Tibial nerve (tissue), 4 donors: Measurements from ENCODE around the gene FAM222A. TPM values are rescaled to one million over a fixed set of nuclear protein-coding genes. Genes with fewer than 3 reads are reported as not detected.

Experiments used
- DNase-seq, 2 donors: peaks; one replicate each; pipeline ENCODE4 v3.0.0-alpha.2; 2019; ENCODE audit warnings: low spot score in 2 of 2
- H3K27ac ChIP-seq, 4 donors: fragments of 200-600 bp; sonication (generic) in 3 of 4; one replicate each; pipeline ENCODE4 v1.5.1; 2017 to 2019; ENCODE audit warnings: mild to moderate bottlenecking in 1 of 4
- H3K27me3 ChIP-seq, 2 donors: fragments of 200-600 bp; sonication (generic) in 1 of 2; one replicate each; pipeline versions ENCODE4 v1.5.1 to v1.6.0; 2017 to 2019
- H3K36me3 ChIP-seq, 3 donors: fragments of 200-600 bp; sonication (generic); one replicate each; pipeline ENCODE4 v1.5.1; 2018 to 2019
- H3K4me1 ChIP-seq, 4 donors: fragments of 200-600 bp; sonication (generic) in 3 of 4; one replicate each; pipeline ENCODE4 v1.5.1; 2017 to 2019
- H3K4me3 ChIP-seq, 4 donors: fragments of 200-600 bp; sonication (generic) in 3 of 4; one replicate each; pipeline ENCODE4 v1.5.1; 2017 to 2019; ENCODE audit warnings: mild to moderate bottlenecking in 1 of 4, moderate library complexity in 1 of 4
- H3K9me3 ChIP-seq, 4 donors: fragments of 200-600 bp; sonication (generic) in 3 of 4; one replicate each; pipeline ENCODE4 v1.5.1; 2017 to 2019
- EP300 ChIP-seq, 2 donors: sonication (generic); formaldehyde crosslinking; IDR thresholded peaks; one replicate each; pipeline ENCODE4 v1.6.1; 2017; ENCODE audit warnings: antibody characterized with exemption in 2 of 2, mild to moderate bottlenecking in 1 of 2
- POLR2A ChIP-seq, 2 donors: fragments of 450-650 bp; IDR thresholded peaks; one replicate each; pipeline ENCODE4 v1.6.1; 2017; ENCODE audit warnings: antibody characterized with exemption in 2 of 2, mild to moderate bottlenecking in 2 of 2, moderate library complexity in 2 of 2
- WGBS, 2 donors: methylation state at CpG; one replicate each; pipeline ENCODE4 v1.1.5; 2018; 5-methylcytosine and 5-hydroxymethylcytosine counted together
- total RNA-seq, 4 donors: library from RNA; depleted of rRNA; stranded (reverse); fragments of >200 nt; gene quantifications; one replicate each; pipeline ENCODE4 v1.1.0, GENCODE V29; 2016
- TF ChIP-seq, protein P1 (sequence below), 5 experiments: fragments of 200-600 bp in 3 of 5; fragments of 450-650 bp in 2 of 5; sonication (generic) in 3 of 5; IDR thresholded peaks; one replicate each; pipeline ENCODE4 v1.5.1; 2016 to 2019; ENCODE audit warnings: antibody characterized with exemption in 5 of 5, mild to moderate bottlenecking in 3 of 5, moderate library complexity in 2 of 5

FAM222A gene
- total RNA-seq, 4 donors from 2014 or later, result 1.3 to 3.3 (median 1.9) TPM

DNA sequence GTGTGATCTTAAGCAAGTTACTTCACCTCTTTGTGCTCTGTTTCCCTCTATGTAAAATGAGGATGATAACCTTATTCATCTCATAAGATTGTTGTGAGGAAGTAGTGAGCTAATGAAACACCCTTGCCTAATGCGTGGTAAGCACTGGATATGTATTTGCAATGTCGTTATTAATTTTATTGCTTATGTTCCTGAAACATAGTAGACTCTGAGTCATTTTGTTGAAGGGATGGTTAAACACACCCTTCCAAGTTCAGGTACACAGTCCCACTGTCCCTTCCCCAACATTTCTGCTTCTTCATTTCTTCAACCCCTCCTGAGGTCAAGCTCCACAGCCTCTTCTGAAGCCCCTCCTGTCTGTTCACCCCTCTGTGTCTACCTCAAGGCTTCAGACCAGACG is 40.2 kb upstream of the FAM222A start:
- Histone ChIP-seq H3K4me1 (no peaks in the 10 kb centered on the region), H3K36me3 (no peaks in the 10 kb centered on the region), H3K27me3 (peaks cover 0 to 30% of the 10 kb centered on the region in 2 donors), H3K4me3 (no peak overlapping the region), H3K27ac (no peak overlapping the region), H3K9me3 (peaks cover 0 to 12% (median 0%) of the 10 kb centered on the region in 4 donors)
- TF ChIP-seq POLR2A (IDR thresholded peaks at IDR 0.05) (no peak), EP300 (IDR thresholded peaks at IDR 0.05) (no peak)
- TF ChIP-seq, protein P1, sequence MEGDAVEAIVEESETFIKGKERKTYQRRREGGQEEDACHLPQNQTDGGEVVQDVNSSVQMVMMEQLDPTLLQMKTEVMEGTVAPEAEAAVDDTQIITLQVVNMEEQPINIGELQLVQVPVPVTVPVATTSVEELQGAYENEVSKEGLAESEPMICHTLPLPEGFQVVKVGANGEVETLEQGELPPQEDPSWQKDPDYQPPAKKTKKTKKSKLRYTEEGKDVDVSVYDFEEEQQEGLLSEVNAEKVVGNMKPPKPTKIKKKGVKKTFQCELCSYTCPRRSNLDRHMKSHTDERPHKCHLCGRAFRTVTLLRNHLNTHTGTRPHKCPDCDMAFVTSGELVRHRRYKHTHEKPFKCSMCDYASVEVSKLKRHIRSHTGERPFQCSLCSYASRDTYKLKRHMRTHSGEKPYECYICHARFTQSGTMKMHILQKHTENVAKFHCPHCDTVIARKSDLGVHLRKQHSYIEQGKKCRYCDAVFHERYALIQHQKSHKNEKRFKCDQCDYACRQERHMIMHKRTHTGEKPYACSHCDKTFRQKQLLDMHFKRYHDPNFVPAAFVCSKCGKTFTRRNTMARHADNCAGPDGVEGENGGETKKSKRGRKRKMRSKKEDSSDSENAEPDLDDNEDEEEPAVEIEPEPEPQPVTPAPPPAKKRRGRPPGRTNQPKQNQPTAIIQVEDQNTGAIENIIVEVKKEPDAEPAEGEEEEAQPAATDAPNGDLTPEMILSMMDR (IDR thresholded peaks at IDR 0.05), result no peak
- DNase-seq, result no peak
- WGBS, 2 donors, result 88 to 94% methylated on average over 3 of the region's 3 CpGs

DNA sequence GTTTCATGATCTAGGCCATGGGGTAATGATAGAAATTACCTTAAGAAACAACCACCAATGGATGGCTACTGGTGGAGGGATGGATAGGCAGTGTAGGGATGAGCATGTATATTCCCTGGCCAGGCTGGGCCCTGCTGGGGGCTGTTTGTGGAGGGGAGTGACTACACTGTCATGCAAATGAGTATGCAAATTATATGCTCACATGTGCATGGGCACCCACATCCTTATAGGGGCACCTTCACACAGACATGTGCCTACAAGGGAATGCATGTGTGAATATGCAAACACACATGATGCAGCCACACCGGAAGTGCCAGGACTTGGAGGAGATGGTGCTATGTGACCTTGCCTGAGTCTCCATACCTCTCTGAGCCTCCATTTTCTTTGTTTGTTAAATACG is 39.7 kb upstream of the FAM222A start:
- Histone ChIP-seq H3K9me3 (peaks cover 0 to 12% (median 0%) of the 10 kb centered on the region in 4 donors), H3K27ac (no peak overlapping the region), H3K36me3 (no peaks in the 10 kb centered on the region), H3K4me3 (no peak overlapping the region), H3K4me1 (no peaks in the 10 kb centered on the region), H3K27me3 (peaks cover 0 to 30% of the 10 kb centered on the region in 2 donors)
- WGBS, 2 donors, result 79 to 85% methylated on average over 2 of the region's 2 CpGs
- TF ChIP-seq EP300 (IDR thresholded peaks at IDR 0.05) (no peak), POLR2A (IDR thresholded peaks at IDR 0.05) (no peak)
- TF ChIP-seq, protein P1 (IDR thresholded peaks at IDR 0.05), result no peak
- no peak for DNase-seq

DNA sequence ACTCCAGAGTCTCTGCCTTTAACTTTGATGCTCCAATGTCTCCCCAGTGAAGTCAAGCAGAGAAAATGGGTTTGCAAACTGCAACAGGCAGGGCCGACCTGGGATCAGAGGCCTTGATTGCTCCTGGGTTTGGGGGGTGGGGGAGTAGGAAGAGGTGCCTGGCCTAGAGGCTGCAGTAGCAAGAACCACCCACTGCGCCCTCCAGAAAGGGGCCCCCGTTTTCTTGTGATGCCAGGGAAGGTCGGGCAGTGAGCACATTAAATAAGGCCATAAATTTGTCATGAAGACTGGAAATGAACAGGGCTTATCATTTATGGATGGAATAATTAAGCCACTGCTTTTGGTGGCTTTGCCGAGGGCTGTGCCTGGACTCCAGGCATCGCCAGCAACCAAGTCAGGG is 38.2 kb upstream of the FAM222A start:
- no peak for TF ChIP-seq POLR2A (IDR thresholded peaks at IDR 0.05)
- TF ChIP-seq, protein P1 (IDR thresholded peaks at IDR 0.05), result no peak
- 42 to 49% methylated on average over 6 of the region's 6 CpGs for WGBS, 2 donors
- H3K27me3 ChIP-seq, result peaks cover 0 to 29% of the 10 kb centered on the region in 2 donors

DNA sequence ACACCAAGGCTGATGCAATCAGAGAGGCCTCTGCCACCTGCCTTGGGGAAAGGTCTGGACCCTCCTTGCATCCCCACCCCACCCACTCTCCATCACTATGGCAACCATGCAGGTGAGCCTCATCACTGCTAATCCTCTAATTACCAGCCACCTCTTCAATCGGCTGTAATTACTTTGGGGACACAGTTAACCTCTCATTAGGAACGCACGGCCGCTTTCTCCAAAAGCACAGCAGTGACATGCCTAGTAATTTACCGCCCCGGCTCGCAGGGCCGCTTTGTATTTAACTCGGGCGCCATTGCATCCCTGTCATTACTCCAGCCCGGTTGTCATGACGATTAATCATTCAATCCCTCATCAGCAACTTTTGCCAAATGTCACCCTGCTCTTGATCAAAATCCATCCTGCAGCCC is 36.3 kb upstream of the FAM222A start:
- DNase-seq, result no peak
- 31 to 35% methylated on average over 12 of the region's 12 CpGs for WGBS, 2 donors

More for the DNA sequence above, 38.2 kb upstream of the FAM222A start:
- no peak overlapping the region for H3K4me3 ChIP-seq
- no peak overlapping the region for H3K27ac ChIP-seq
- no peak for DNase-seq
- H3K36me3 ChIP-seq, result no peaks in the 10 kb centered on the region
- H3K4me1 ChIP-seq, result no peaks in the 10 kb centered on the region
- peaks cover 0 to 12% (median 0%) of the 10 kb centered on the region in 4 donors for H3K9me3 ChIP-seq

DNA sequence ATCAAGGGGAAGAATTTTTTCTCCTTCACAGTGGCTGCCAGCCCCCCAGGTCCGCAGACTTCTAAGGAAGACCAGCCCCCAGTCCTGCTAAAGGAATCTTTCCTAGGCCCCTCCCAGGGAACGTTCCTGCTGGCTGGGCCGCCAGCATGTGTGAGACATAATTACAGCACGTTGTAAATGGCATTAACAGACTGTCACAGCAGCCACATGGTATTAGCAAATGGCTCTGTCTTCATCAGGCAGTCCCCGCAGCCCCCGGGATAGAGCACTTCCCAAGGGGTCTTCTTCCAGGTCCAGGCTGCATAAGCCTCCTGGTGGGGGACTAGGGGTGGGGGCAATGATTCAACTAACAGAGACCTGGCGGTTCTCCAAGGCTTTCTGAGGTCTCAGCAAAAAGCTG is 34.9 kb upstream of the FAM222A start:
- no peak for DNase-seq
- TF ChIP-seq EP300 (IDR thresholded peaks at IDR 0.05), result no peak
- TF ChIP-seq POLR2A (IDR thresholded peaks at IDR 0.05), result no peak
- TF ChIP-seq, protein P1 (IDR thresholded peaks at IDR 0.05), result no peak
- WGBS, 2 donors, result 22 to 24% methylated on average over 7 of the region's 7 CpGs
- no peak overlapping the region for H3K27ac ChIP-seq
- H3K9me3 ChIP-seq, result no peaks in the 10 kb centered on the region
- no peak overlapping the region for H3K4me3 ChIP-seq
- H3K36me3 ChIP-seq, result no peaks in the 10 kb centered on the region
- H3K4me1 ChIP-seq, result no peaks in the 10 kb centered on the region
- H3K27me3 ChIP-seq, result peaks cover 0 to 28% of the 10 kb centered on the region in 2 donors

More for the DNA sequence above, 36.3 kb upstream of the FAM222A start:
- Histone ChIP-seq H3K9me3 (peaks cover 0 to 6% (median 0%) of the 10 kb centered on the region in 4 donors), H3K27ac (no peak overlapping the region), H3K4me3 (no peak overlapping the region), H3K4me1 (no peaks in the 10 kb centered on the region), H3K36me3 (no peaks in the 10 kb centered on the region), H3K27me3 (peaks cover 0 to 28% of the 10 kb centered on the region in 2 donors)
- TF ChIP-seq EP300 (IDR thresholded peaks at IDR 0.05) (no peak), POLR2A (IDR thresholded peaks at IDR 0.05) (no peak)
- TF ChIP-seq, protein P1 (IDR thresholded peaks at IDR 0.05), result no peak
